ENCODE results near the gene MPP1.

DNA sequence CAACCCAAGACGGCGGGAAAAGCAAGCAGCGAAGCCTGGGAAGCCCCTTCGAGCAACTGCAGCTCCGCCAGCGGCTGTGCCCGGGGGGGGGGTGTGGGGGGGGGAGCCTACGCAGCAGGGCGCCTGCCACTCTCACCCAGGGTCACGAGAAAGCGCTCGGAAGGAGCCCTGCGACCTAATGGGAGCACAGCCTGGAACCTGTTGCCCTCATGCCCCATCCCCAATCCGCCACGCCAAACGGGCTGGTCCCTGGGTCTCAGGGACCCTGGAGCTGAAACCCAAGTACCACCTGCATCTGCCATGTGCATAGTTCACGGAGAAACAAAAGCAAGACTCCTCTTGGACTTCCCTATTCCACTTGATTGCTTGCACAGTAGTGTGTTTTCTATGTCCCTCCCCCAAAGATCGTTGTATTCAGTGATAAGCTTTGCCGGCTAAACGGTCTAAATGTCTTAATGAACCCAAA, 54.0 kb downstream of the MPP1 start:
- TF ChIP-seq, protein P1, sequence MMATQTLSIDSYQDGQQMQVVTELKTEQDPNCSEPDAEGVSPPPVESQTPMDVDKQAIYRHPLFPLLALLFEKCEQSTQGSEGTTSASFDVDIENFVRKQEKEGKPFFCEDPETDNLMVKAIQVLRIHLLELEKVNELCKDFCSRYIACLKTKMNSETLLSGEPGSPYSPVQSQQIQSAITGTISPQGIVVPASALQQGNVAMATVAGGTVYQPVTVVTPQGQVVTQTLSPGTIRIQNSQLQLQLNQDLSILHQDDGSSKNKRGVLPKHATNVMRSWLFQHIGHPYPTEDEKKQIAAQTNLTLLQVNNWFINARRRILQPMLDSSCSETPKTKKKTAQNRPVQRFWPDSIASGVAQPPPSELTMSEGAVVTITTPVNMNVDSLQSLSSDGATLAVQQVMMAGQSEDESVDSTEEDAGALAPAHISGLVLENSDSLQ (IDR thresholded peaks at IDR 0.05), result no peak
- no peak for TF ChIP-seq SP1 (IDR thresholded peaks at IDR 0.05)
- TF ChIP-seq BHLHE40 (IDR thresholded peaks at IDR 0.05; ENCODE audit: borderline replicate concordance), result no peak
- TF ChIP-seq NFRKB (IDR thresholded peaks at IDR 0.05), result no peak
- TF ChIP-seq ELF4 (IDR thresholded peaks at IDR 0.05), result no peak
- no peak for TF ChIP-seq FOXK2 (IDR thresholded peaks at IDR 0.05)
- no peak for TF ChIP-seq CTBP1 (IDR thresholded peaks at IDR 0.05; ENCODE audit: borderline replicate concordance)
- TF ChIP-seq ARNT (IDR thresholded peaks at IDR 0.05), result no peak
- TF ChIP-seq LEF1 (IDR thresholded peaks at IDR 0.05; ENCODE audit: borderline replicate concordance), result no peak
- TF ChIP-seq TARDBP (IDR thresholded peaks at IDR 0.05), result no peak
- no peak for TF ChIP-seq FOXM1 (IDR thresholded peaks at IDR 0.05; ENCODE audit: borderline replicate concordance)
- no peak for TF ChIP-seq HDGF (IDR thresholded peaks at IDR 0.05; ENCODE audit: borderline replicate concordance)

Data from HEK293T (cell line).